NCI-H510A treated with DMSO at 0.1 percent for 48 hours (cell line): ENCODE data around the gene SGCD.

Source experiments
- DNase-seq: peaks from one replicate; lab custom pipeline; 2025; lab: John Stamatoyannopoulos, UW

SGCD gene

GRCh38 chr5:156401804-156402203 lies 74.8 kb downstream of the SGCD start:
- DNase-seq = no peak

GRCh38 chr5:156402387-156402921 lies 75.5 kb downstream of the SGCD start:
- no peak for DNase-seq

- DNase-seq = no peak
Measured at GRCh38 chr5:156405988-156406387, 79.0 kb downstream of the SGCD start.

- no peak for DNase-seq
Measured at GRCh38 chr5:156407251-156407650, 80.3 kb downstream of the SGCD start.

- no peak for DNase-seq
Measured at GRCh38 chr5:156409834-156410233, 82.9 kb downstream of the SGCD start.

GRCh38 chr5:156411185-156411613 lies 84.2 kb downstream of the SGCD start:
- DNase-seq = no peak

- no peak for DNase-seq
Measured at GRCh38 chr5:156411957-156412356, 85.0 kb downstream of the SGCD start.

- no peak for DNase-seq
Measured at GRCh38 chr5:156414391-156414790, 87.4 kb downstream of the SGCD start.

GRCh38 chr5:156419661-156420060 lies 92.7 kb downstream of the SGCD start:
- DNase-seq = no peak

GRCh38 chr5:156420665-156421064 lies 93.7 kb downstream of the SGCD start:
- no peak for DNase-seq

- no peak for DNase-seq
Measured at GRCh38 chr5:156421798-156422197, 94.8 kb downstream of the SGCD start.

- DNase-seq = no peak
Measured at GRCh38 chr5:156423597-156423996, 96.6 kb downstream of the SGCD start.

GRCh38 chr5:156427315-156427714 lies 100.4 kb downstream of the SGCD start:
- no peak for DNase-seq

- no peak for DNase-seq
Measured at GRCh38 chr5:156431956-156432829, 105.2 kb downstream of the SGCD start.

GRCh38 chr5:156432830-156433105 lies 105.8 kb downstream of the SGCD start:
- DNase-seq = no peak

- no peak for DNase-seq
Measured at GRCh38 chr5:156434471-156434870, 107.5 kb downstream of the SGCD start.

- no peak for DNase-seq
Measured at GRCh38 chr5:156435101-156435500, 108.1 kb downstream of the SGCD start.

- no peak for DNase-seq
Measured at GRCh38 chr5:156438076-156438475, 111.1 kb downstream of the SGCD start.

- no peak for DNase-seq
Measured at GRCh38 chr5:156444753-156445291, 117.9 kb downstream of the SGCD start.

- DNase-seq = no peak
Measured at GRCh38 chr5:156446526-156446925, 119.6 kb downstream of the SGCD start.

- no peak for DNase-seq
Measured at GRCh38 chr5:156450778-156451177, 123.8 kb downstream of the SGCD start.

GRCh38 chr5:156451505-156451904 lies 124.5 kb downstream of the SGCD start:
- no peak for DNase-seq

GRCh38 chr5:156456857-156457256 lies 129.9 kb downstream of the SGCD start:
- no peak for DNase-seq
